KOPT-K1 (cell line): ENCODE measurements around the gene CCDC171.

Source experiments
- H3K27ac ChIP-seq: fragments of 200-600 bp; sonication (generic); 2 replicates; pipeline ENCODE4 v1.5.1; 2016; ENCODE audit warnings: antibody characterized with exemption, mild to moderate bottlenecking, low read depth, low read length; ENCODE audit not compliant: poor library complexity, severe bottlenecking
- H3K36me3 ChIP-seq: fragments of 200-600 bp; sonication (generic); 2 replicates; pipeline ENCODE4 v1.5.1; 2017; ENCODE audit warnings: antibody characterized with exemption, mild to moderate bottlenecking, low read length, moderate library complexity; ENCODE audit not compliant: insufficient read depth
- H3K9me3 ChIP-seq: fragments of 200-600 bp; sonication (generic); 2 replicates; pipeline ENCODE4 v1.5.1; 2017; ENCODE audit warnings: antibody characterized with exemption, low read length, mild to moderate bottlenecking; ENCODE audit not compliant: insufficient read depth, poor library complexity, severe bottlenecking

The CCDC171 gene

GRCh38 chr9:15972760-15973159 is 419.9 kb downstream of the CCDC171 start:
- H3K27ac ChIP-seq, result no peak overlapping the region
- no peaks in the 10 kb centered on the region for H3K36me3 ChIP-seq
- no peaks in the 10 kb centered on the region for H3K9me3 ChIP-seq

GRCh38 chr9:15975101-15975778 is 422.4 kb downstream of the CCDC171 start:
- no peaks in the 10 kb centered on the region for H3K36me3 ChIP-seq
- no peaks in the 10 kb centered on the region for H3K9me3 ChIP-seq
- no peak overlapping the region for H3K27ac ChIP-seq

- H3K9me3 ChIP-seq, result no peaks in the 10 kb centered on the region
- H3K27ac ChIP-seq, result no peak overlapping the region
- H3K36me3 ChIP-seq, result no peaks in the 10 kb centered on the region
Measured at GRCh38 chr9:15977438-15977837, 424.6 kb downstream of the CCDC171 start.

GRCh38 chr9:15982182-15982581 is 429.3 kb downstream of the CCDC171 start:
- no peak overlapping the region for H3K27ac ChIP-seq
- no peaks in the 10 kb centered on the region for H3K9me3 ChIP-seq
- no peaks in the 10 kb centered on the region for H3K36me3 ChIP-seq

GRCh38 chr9:15999422-16000339 is 446.8 kb downstream of the CCDC171 start:
- no peaks in the 10 kb centered on the region for H3K36me3 ChIP-seq
- no peak overlapping the region for H3K27ac ChIP-seq
- H3K9me3 ChIP-seq, result no peaks in the 10 kb centered on the region

- H3K27ac ChIP-seq, result no peak overlapping the region
- no peaks in the 10 kb centered on the region for H3K36me3 ChIP-seq
Measured at GRCh38 chr9:16000811-16001210, 448.0 kb downstream of the CCDC171 start.

GRCh38 chr9:16001856-16002255 is 449.0 kb downstream of the CCDC171 start:
- no peaks in the 10 kb centered on the region for H3K9me3 ChIP-seq
- H3K27ac ChIP-seq, result no peak overlapping the region
- no peaks in the 10 kb centered on the region for H3K36me3 ChIP-seq

More at GRCh38 chr9:16000811-16001210, 448.0 kb downstream of the CCDC171 start:
- no peaks in the 10 kb centered on the region for H3K9me3 ChIP-seq

GRCh38 chr9:16002816-16003215 is 450.0 kb downstream of the CCDC171 start:
- Histone ChIP-seq H3K36me3 (no peaks in the 10 kb centered on the region), H3K9me3 (no peaks in the 10 kb centered on the region), H3K27ac (no peak overlapping the region)

GRCh38 chr9:16003785-16004184 is 450.9 kb downstream of the CCDC171 start:
- H3K9me3 ChIP-seq, result no peaks in the 10 kb centered on the region
- no peaks in the 10 kb centered on the region for H3K36me3 ChIP-seq
- no peak overlapping the region for H3K27ac ChIP-seq

GRCh38 chr9:16004613-16005012 is 451.8 kb downstream of the CCDC171 start:
- H3K36me3 ChIP-seq, result no peaks in the 10 kb centered on the region

GRCh38 chr9:16010221-16010620 is 457.4 kb downstream of the CCDC171 start:
- no peak overlapping the region for H3K27ac ChIP-seq
- no peaks in the 10 kb centered on the region for H3K36me3 ChIP-seq
- no peaks in the 10 kb centered on the region for H3K9me3 ChIP-seq

More at GRCh38 chr9:16004613-16005012, 451.8 kb downstream of the CCDC171 start:
- Histone ChIP-seq H3K27ac (no peak overlapping the region), H3K9me3 (no peaks in the 10 kb centered on the region)

GRCh38 chr9:16012621-16013020 is 459.8 kb downstream of the CCDC171 start:
- Histone ChIP-seq H3K36me3 (no peaks in the 10 kb centered on the region), H3K27ac (no peak overlapping the region), H3K9me3 (peaks cover under 1% of the 10 kb centered on the region)

GRCh38 chr9:16013366-16013765 is 460.5 kb downstream of the CCDC171 start:
- peaks cover 7% of the 10 kb centered on the region for H3K9me3 ChIP-seq
- H3K27ac ChIP-seq, result no peak overlapping the region
- no peaks in the 10 kb centered on the region for H3K36me3 ChIP-seq

GRCh38 chr9:16013826-16014225 is 461.0 kb downstream of the CCDC171 start:
- H3K9me3 ChIP-seq, result peaks cover 7% of the 10 kb centered on the region
- H3K36me3 ChIP-seq, result no peaks in the 10 kb centered on the region
- no peak overlapping the region for H3K27ac ChIP-seq

GRCh38 chr9:16022228-16022627 is 469.4 kb downstream of the CCDC171 start:
- Histone ChIP-seq H3K27ac (no peak overlapping the region), H3K36me3 (no peaks in the 10 kb centered on the region), H3K9me3 (peaks cover 7% of the 10 kb centered on the region)
